Kidney (tissue), 14 donors: ENCODE results near the gene CARD11. TPM values are rescaled to one million over a fixed set of nuclear protein-coding genes. Genes with fewer than 3 reads are reported as not detected.
A peak's percentile ranks its signal among the peaks of the same experiment; 100 is the strongest.

ENCODE experiments used
- DNase-seq, 5 donors: peaks; one replicate each; pipeline ENCODE4 v3.0.0-alpha.2; 2013 to 2020
- FAIRE-seq: peaks from 2 replicates; lab custom pipeline; 2012; peaks lifted over from hg19 to GRCh38; lab: Jason Lieb, UNC
- H3K27ac ChIP-seq, 2 donors: one replicate each; pipeline ENCODE4 v1.7.0; 2013; ENCODE audit warnings: low read depth in 2 of 2, low read length in 2 of 2, inconsistent platforms in 1 of 2
- H3K27me3 ChIP-seq: one replicate; pipeline ENCODE4 v1.7.1; 2013; ENCODE audit warnings: low read length, inconsistent platforms; ENCODE audit not compliant: control insufficient read depth, insufficient read depth
- H3K36me3 ChIP-seq, 3 donors: one replicate each; pipeline versions ENCODE4 v1.7.0 to v1.7.1; 2013; ENCODE audit warnings: low read length in 3 of 3, control low read depth in 1 of 3, inconsistent platforms in 1 of 3; ENCODE audit not compliant: insufficient read depth in 3 of 3, control insufficient read depth in 2 of 3
- H3K4me1 ChIP-seq, 3 donors: one replicate each; pipeline versions ENCODE4 v1.7.0 to v1.7.1; 2013; ENCODE audit warnings: low read length in 3 of 3, inconsistent platforms in 1 of 3, low read depth in 1 of 3; ENCODE audit not compliant: control insufficient read depth in 2 of 3, insufficient read depth in 2 of 3
- H3K4me3 ChIP-seq, 3 donors: one replicate each; pipeline versions ENCODE4 v1.7.0 to v1.8.1; 2013; ENCODE audit warnings: low read length in 3 of 3, control low read depth in 1 of 3, inconsistent platforms in 1 of 3
- H3K9ac ChIP-seq, 3 donors: one replicate each; pipeline versions ENCODE4 v1.7.0 to v1.7.1; 2013; ENCODE audit warnings: low read length in 3 of 3, control low read depth in 1 of 3, inconsistent platforms in 1 of 3
- H3K9me3 ChIP-seq, 3 donors: one replicate each; pipeline versions ENCODE4 v1.7.0 to v1.7.1; 2013; ENCODE audit warnings: low read length in 3 of 3, control low read depth in 1 of 3, inconsistent platforms in 1 of 3; ENCODE audit not compliant: control insufficient read depth in 2 of 3, insufficient read depth in 1 of 3
- CTCF ChIP-seq: IDR thresholded peaks from 3 replicates; pipeline ENCODE4 v1.5.1; 2012; ENCODE audit warnings: mild to moderate bottlenecking, moderate library complexity, borderline replicate concordance; ENCODE audit not compliant: insufficient read depth; ENCODE audit errors: extremely low read depth
- intact Hi-C: fragments of 100-400 bp; cut with DNase I; formaldehyde crosslinking; loops from one replicate; pipeline ENCODE4 v1.11.1; 2022
- polyA plus RNA-seq: library from polyadenylated mRNA; stranded (reverse); fragments of 350-450 nt; fragmentation: Illumina TruSeq; extraction: RNeasy Lipid Tissue Mini Kit (QIAGEN cat#74804); gene quantifications from one replicate; pipeline ENCODE4 v1.2.3, GENCODE V29; 2014; ENCODE audit warnings: low read depth, low replicate concordance; ENCODE audit not compliant: insufficient read depth
- total RNA-seq: library from RNA; stranded (reverse); fragmentation: NEBNext Ultra II Directional; extraction: Animal tissue kit (Norgen Biotek cat#: 25700); gene quantifications from one replicate; pipeline ENCODE4 v1.2.1, GENCODE V29; 2021
- donor health status: control.
- donor health status: control.
- donor health status: control.
- donor health status: control.
- donor health status: control.
- donor health status: DM: yes; HTN: yes; CAD: no.
- donor health status: Normal renal cell carcinoma (clear cell type).

Gene CARD11
- total and polyA plus RNA-seq, 2 donors from 2014 or later, result 0.22 to 9.6 TPM

GRCh38 chr7:2986561-2986960 is 57.1 kb downstream of the CARD11 start:
- Histone ChIP-seq H3K9ac (no peak overlapping the region), H3K9me3 (peaks cover 0 to 5% (median 0%) of the 10 kb centered on the region in 3 donors), H3K4me3 (no peak overlapping the region), H3K4me1 (no peaks in the 10 kb centered on the region), H3K36me3 (no peaks in the 10 kb centered on the region), H3K27ac (no peak overlapping the region), H3K27me3 (no peaks in the 10 kb centered on the region)
- no peak for TF ChIP-seq CTCF
- FAIRE-seq (no peak), DNase-seq (peak in 1 of 5 donors; percentile 31)
- intact Hi-C loops, result no loop called here

- no peak overlapping the region for H3K27ac ChIP-seq
- intact Hi-C loops, result no loop called here
- H3K27me3 ChIP-seq, result no peaks in the 10 kb centered on the region
- H3K4me3 ChIP-seq, result no peak overlapping the region
- TF ChIP-seq CTCF, result no peak
- no peaks in the 10 kb centered on the region for H3K4me1 ChIP-seq
- H3K9ac ChIP-seq, result no peak overlapping the region
- peaks cover 0 to 5% (median 0%) of the 10 kb centered on the region in 3 donors for H3K9me3 ChIP-seq
- no peaks in the 10 kb centered on the region for H3K36me3 ChIP-seq
- no peak for FAIRE-seq
- peak in 1 of 5 donors; percentile 52 for DNase-seq
These were observed 57.8 kb downstream of the CARD11 start for GRCh38 chr7:2985866-2986265.

- no peak for FAIRE-seq
- no peak overlapping the region for H3K4me3 ChIP-seq
- no peaks in the 10 kb centered on the region for H3K4me1 ChIP-seq
- H3K9ac ChIP-seq, result no peak overlapping the region
- DNase-seq, result peak in 2 of 5 donors; percentile 3 to 60
- intact Hi-C loops, result no loop called here
- H3K36me3 ChIP-seq, result no peaks in the 10 kb centered on the region
- no peak for TF ChIP-seq CTCF
- H3K27ac ChIP-seq, result no peak overlapping the region
- H3K9me3 ChIP-seq, result no peaks in the 10 kb centered on the region
- H3K27me3 ChIP-seq, result no peaks in the 10 kb centered on the region
These were observed 59.6 kb downstream of the CARD11 start for GRCh38 chr7:2984091-2984490.

- TF ChIP-seq CTCF, result no peak
- Histone ChIP-seq H3K27me3 (no peaks in the 10 kb centered on the region), H3K27ac (no peak overlapping the region), H3K4me1 (no peaks in the 10 kb centered on the region), H3K4me3 (no peak overlapping the region), H3K9me3 (no peaks in the 10 kb centered on the region), H3K36me3 (no peaks in the 10 kb centered on the region), H3K9ac (no peak overlapping the region)
- FAIRE-seq, result no peak
- intact Hi-C loops, result no loop called here
- DNase-seq, result peak in 1 of 5 donors; percentile 40
These were observed 60.1 kb downstream of the CARD11 start for GRCh38 chr7:2983586-2983985.
